Panc1 (cell line): Measurements from ENCODE around the gene MAP3K12.

ENCODE experiments used
- CTCF ChIP-seq: fragments of 450-650 bp; IDR thresholded peaks from 2 replicates; pipeline ENCODE4 v1.5.1; 2017; ENCODE audit warnings: mild to moderate bottlenecking
- POLR2AphosphoS5 ChIP-seq: IDR thresholded peaks from 2 replicates; pipeline ENCODE4 v1.6.1; 2012; ENCODE audit warnings: mild to moderate bottlenecking, low read depth, low read length, moderate library complexity
- REST ChIP-seq, 2 experiments: IDR thresholded peaks; 2 replicates each; pipeline ENCODE4 v1.6.1; 2011 to 2012; ENCODE audit warnings: low read depth in 2 of 2, control low read depth in 1 of 2, low read length in 1 of 2, mild to moderate bottlenecking in 1 of 2, moderate library complexity in 1 of 2; ENCODE audit not compliant: insufficient read depth in 1 of 2

- TF ChIP-seq REST (IDR thresholded peaks at IDR 0.05; ENCODE audit: insufficient read depth in 1 of 2, low read depth in 2 of 2, low read length in 1 of 2) (no peak), CTCF (no peak), POLR2AphosphoS5 (no peak; the same call in 1 of the 2 replicates)
Measured at GRCh38 chr12:53507603-53507885, 8.3 kb upstream of the MAP3K12 start.
